ENCODE results near the gene PLEKHG3.

Gene PLEKHG3

GRCh38 chr14:64746298-64747250, 42.4 kb downstream of the PLEKHG3 start:
- Histone ChIP-seq H3K27me3 (ENCODE audit: control insufficient read depth, low read length) (no peaks in the 10 kb centered on the region), H3F3A (ENCODE audit: control insufficient read depth, insufficient read depth) (no peaks in the 10 kb centered on the region), H3K27ac (ENCODE audit: low read depth, low read length) (no peak overlapping the region), H3K4me3 (ENCODE audit: low read length) (no peak overlapping the region), H3K36me3 (ENCODE audit: control insufficient read depth, low read length) (no peaks in the 10 kb centered on the region), H4K20me1 (ENCODE audit: control insufficient read depth, insufficient read depth, low read depth, low read length) (no peaks in the 10 kb centered on the region), H3K9me2 (replicated peaks; ENCODE audit: control insufficient read depth, low read length) (no peaks in the 10 kb centered on the region), H3K4me2 (ENCODE audit: low read length) (no peak overlapping the region), H3K79me2 (ENCODE audit: control insufficient read depth, low read length) (no peaks in the 10 kb centered on the region), H3K9me3 (ENCODE audit: control insufficient read depth, insufficient read depth, low read length) (no peaks in the 10 kb centered on the region), H3K4me1 (ENCODE audit: control insufficient read depth, low read length) (no peaks in the 10 kb centered on the region)
- TF ChIP-seq CTCF (IDR thresholded peaks at IDR 0.05; ENCODE audit: low read depth, low read length, poor library complexity, severe bottlenecking) (no peak), EZH2phosphoT487 (IDR thresholded peaks at IDR 0.05; ENCODE audit: borderline replicate concordance, low read length) (no peak)

GRCh38 chr14:64747327-64747726, 43.1 kb downstream of the PLEKHG3 start:
- H3K4me1 ChIP-seq (ENCODE audit: control insufficient read depth, low read length) = no peaks in the 10 kb centered on the region
- H3K27ac ChIP-seq (ENCODE audit: low read depth, low read length) = no peak overlapping the region
- H3K36me3 ChIP-seq (ENCODE audit: control insufficient read depth, low read length) = no peaks in the 10 kb centered on the region
- TF ChIP-seq CTCF (IDR thresholded peaks at IDR 0.05; ENCODE audit: low read depth, low read length, poor library complexity, severe bottlenecking) (no peak), EZH2phosphoT487 (IDR thresholded peaks at IDR 0.05; ENCODE audit: borderline replicate concordance, low read length) (no peak)
- H3F3A ChIP-seq (ENCODE audit: control insufficient read depth, insufficient read depth) = no peaks in the 10 kb centered on the region
- no peak overlapping the region for H3K4me3 ChIP-seq (ENCODE audit: low read length)
- no peaks in the 10 kb centered on the region for H3K9me2 ChIP-seq (replicated peaks; ENCODE audit: control insufficient read depth, low read length)
- H3K79me2 ChIP-seq (ENCODE audit: control insufficient read depth, low read length) = no peaks in the 10 kb centered on the region
- no peaks in the 10 kb centered on the region for H3K9me3 ChIP-seq (ENCODE audit: control insufficient read depth, insufficient read depth, low read length)
- no peak overlapping the region for H3K4me2 ChIP-seq (ENCODE audit: low read length)
- H3K27me3 ChIP-seq (ENCODE audit: control insufficient read depth, low read length) = peaks cover 2% of the 10 kb centered on the region; the same call in 1 of the 2 replicates
- H4K20me1 ChIP-seq (ENCODE audit: control insufficient read depth, insufficient read depth, low read depth, low read length) = no peaks in the 10 kb centered on the region

DNA sequence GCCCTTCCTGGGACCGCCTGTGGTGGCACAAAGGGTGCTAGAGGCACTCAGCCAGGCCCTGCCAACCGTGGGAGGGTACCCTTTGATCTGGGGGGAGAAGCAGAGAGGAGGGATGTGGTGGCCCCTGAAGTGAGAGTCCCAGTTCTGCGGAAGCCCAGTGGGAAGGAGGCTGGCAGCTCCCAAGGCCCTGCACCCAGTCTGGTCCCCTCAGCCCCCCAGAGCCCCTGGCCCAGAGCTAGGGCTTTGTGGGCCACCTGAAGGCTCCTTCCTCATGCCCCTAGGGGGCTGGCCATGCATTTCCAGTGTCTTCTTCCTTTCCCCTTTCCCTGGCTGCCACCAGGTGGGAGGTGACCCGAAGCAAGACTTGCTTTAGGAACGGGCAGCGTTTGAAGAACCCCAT, 44.3 kb downstream of the PLEKHG3 start:
- no peaks in the 10 kb centered on the region for H3K9me2 ChIP-seq (replicated peaks; ENCODE audit: control insufficient read depth, low read length)
- H3K4me3 ChIP-seq (ENCODE audit: low read length) = no peak overlapping the region
- no peaks in the 10 kb centered on the region for H3K4me1 ChIP-seq (ENCODE audit: control insufficient read depth, low read length)
- H3F3A ChIP-seq (ENCODE audit: control insufficient read depth, insufficient read depth) = no peaks in the 10 kb centered on the region
- H3K27me3 ChIP-seq (ENCODE audit: control insufficient read depth, low read length) = peaks cover 2% of the 10 kb centered on the region; the same call in 1 of the 2 replicates
- H3K79me2 ChIP-seq (ENCODE audit: control insufficient read depth, low read length) = no peaks in the 10 kb centered on the region
- no peaks in the 10 kb centered on the region for H4K20me1 ChIP-seq (ENCODE audit: control insufficient read depth, insufficient read depth, low read depth, low read length)
- H3K9me3 ChIP-seq (ENCODE audit: control insufficient read depth, insufficient read depth, low read length) = no peaks in the 10 kb centered on the region
- H3K27ac ChIP-seq (ENCODE audit: low read depth, low read length) = no peak overlapping the region
- H3K36me3 ChIP-seq (ENCODE audit: control insufficient read depth, low read length) = no peaks in the 10 kb centered on the region
- TF ChIP-seq EZH2phosphoT487 (IDR thresholded peaks at IDR 0.05; ENCODE audit: borderline replicate concordance, low read length) = no peak
- no peak for TF ChIP-seq CTCF (IDR thresholded peaks at IDR 0.05; ENCODE audit: low read depth, low read length, poor library complexity, severe bottlenecking)
- no peak overlapping the region for H3K4me2 ChIP-seq (ENCODE audit: low read length)
